Measurements from ENCODE around the gene NFATC2.

DNA sequence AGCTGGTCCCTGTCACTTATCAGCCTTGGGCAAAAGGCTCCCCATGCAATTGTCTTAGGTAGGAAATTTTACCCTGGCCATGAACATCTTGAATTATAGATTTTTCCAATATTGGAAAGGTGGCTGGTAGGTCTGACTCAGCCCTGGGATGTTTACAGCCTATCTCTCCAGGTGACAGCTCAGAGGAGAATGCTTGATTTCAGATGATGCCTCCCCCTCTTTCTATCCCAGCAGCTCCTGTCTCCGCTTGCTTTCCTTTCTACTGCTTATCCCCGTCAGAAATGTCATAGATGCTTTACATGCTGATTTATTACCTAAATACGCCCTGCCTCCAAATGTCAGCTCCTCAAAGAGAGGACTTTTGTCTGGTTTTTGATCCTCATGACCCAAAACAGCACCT is 109.6 kb downstream of the NFATC2 start:
- TF ChIP-seq, protein P1, sequence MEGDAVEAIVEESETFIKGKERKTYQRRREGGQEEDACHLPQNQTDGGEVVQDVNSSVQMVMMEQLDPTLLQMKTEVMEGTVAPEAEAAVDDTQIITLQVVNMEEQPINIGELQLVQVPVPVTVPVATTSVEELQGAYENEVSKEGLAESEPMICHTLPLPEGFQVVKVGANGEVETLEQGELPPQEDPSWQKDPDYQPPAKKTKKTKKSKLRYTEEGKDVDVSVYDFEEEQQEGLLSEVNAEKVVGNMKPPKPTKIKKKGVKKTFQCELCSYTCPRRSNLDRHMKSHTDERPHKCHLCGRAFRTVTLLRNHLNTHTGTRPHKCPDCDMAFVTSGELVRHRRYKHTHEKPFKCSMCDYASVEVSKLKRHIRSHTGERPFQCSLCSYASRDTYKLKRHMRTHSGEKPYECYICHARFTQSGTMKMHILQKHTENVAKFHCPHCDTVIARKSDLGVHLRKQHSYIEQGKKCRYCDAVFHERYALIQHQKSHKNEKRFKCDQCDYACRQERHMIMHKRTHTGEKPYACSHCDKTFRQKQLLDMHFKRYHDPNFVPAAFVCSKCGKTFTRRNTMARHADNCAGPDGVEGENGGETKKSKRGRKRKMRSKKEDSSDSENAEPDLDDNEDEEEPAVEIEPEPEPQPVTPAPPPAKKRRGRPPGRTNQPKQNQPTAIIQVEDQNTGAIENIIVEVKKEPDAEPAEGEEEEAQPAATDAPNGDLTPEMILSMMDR (conservative IDR thresholded peaks at IDR 0.05; ENCODE audit: low read depth in 2 of 2), result no peak
- TF ChIP-seq EZH2 (IDR thresholded peaks at IDR 0.05; ENCODE audit: low read depth, unreplicated experiment) (no peak), POLR2AphosphoS5 (IDR thresholded peaks at IDR 0.05; ENCODE audit: low read depth) (no peak), ZNF114 (CRISPR knock-in tag; IDR thresholded peaks at IDR 0.05) (no peak), EZH2phosphoT487 (IDR thresholded peaks at IDR 0.05; ENCODE audit: unreplicated experiment) (no peak)
